ENCODE data around the gene NISCH.

The NISCH gene

GRCh38 chr3:52490939-52491526, 35.6 kb downstream of the NISCH start:
- no peak for DNase-seq

- no peak for DNase-seq
Observed at GRCh38 chr3:52492059-52492458, 36.7 kb downstream of the NISCH start.

GRCh38 chr3:52493232-52494017, 38.0 kb downstream of the NISCH start:
- no peak for DNase-seq

- DNase-seq, result no peak
Observed at GRCh38 chr3:52494445-52494844, 39.0 kb downstream of the NISCH start.

- no peak for DNase-seq
Observed at GRCh38 chr3:52494886-52495495, 39.6 kb downstream of the NISCH start, which contains the start of gene STAB1. Gene STAB1 (plus strand): TSS chr3:52495338. CDS start chr3:52495414, 76 bp downstream.

- DNase-seq, result no peak
Observed at GRCh38 chr3:52495777-52496602, 40.6 kb downstream of the NISCH start.

- no peak for DNase-seq
Observed at GRCh38 chr3:52498137-52499054, 43.0 kb downstream of the NISCH start.

- DNase-seq, result no peak
Observed at GRCh38 chr3:52501046-52501445, 45.6 kb downstream of the NISCH start.

GRCh38 chr3:52502001-52502400, 46.6 kb downstream of the NISCH start:
- DNase-seq, result no peak

- DNase-seq, result no peak
Observed at GRCh38 chr3:52502808-52503350, 47.5 kb downstream of the NISCH start.

GRCh38 chr3:52503788-52504424, 48.5 kb downstream of the NISCH start:
- no peak for DNase-seq

- DNase-seq, result no peak
Observed at GRCh38 chr3:52504977-52505376, 49.6 kb downstream of the NISCH start.

GRCh38 chr3:52506266-52506966, 51.0 kb downstream of the NISCH start:
- no peak for DNase-seq

GRCh38 chr3:52507359-52507758, 52.0 kb downstream of the NISCH start:
- DNase-seq, result no peak

- no peak for DNase-seq
Observed at GRCh38 chr3:52509753-52510328, 54.4 kb downstream of the NISCH start.

- no peak for DNase-seq
Observed at GRCh38 chr3:52511509-52511908, 56.1 kb downstream of the NISCH start.

- DNase-seq, result no peak
Observed at GRCh38 chr3:52512105-52512504, 56.7 kb downstream of the NISCH start.

GRCh38 chr3:52512727-52513126, 57.3 kb downstream of the NISCH start:
- DNase-seq, result no peak

GRCh38 chr3:52513281-52513680, 57.9 kb downstream of the NISCH start:
- no peak for DNase-seq

- DNase-seq, result no peak
Observed at GRCh38 chr3:52514576-52514975, 59.2 kb downstream of the NISCH start.
